HepG2 (cell line): ENCODE measurements around the gene ZNF524. TPM values are rescaled to one million over a fixed set of nuclear protein-coding genes. Genes with fewer than 3 reads are reported as not detected.

Experiments used
- DR1 ChIP-seq: sonication (generic); formaldehyde crosslinking; IDR thresholded peaks from 2 replicates; pipeline ENCODE4 v1.8.0; 2021; ENCODE audit warnings: mild to moderate bottlenecking, missing genetic modification reagents, inconsistent platforms
- HBP1 ChIP-seq: IDR thresholded peaks from 2 replicates; pipeline ENCODE4 v1.6.1; 2016; ENCODE audit warnings: low read depth, control low read depth
- HES4 ChIP-seq: sonication (generic); formaldehyde crosslinking; IDR thresholded peaks from 2 replicates; pipeline ENCODE4 v1.9.0; 2021; ENCODE audit warnings: mild to moderate bottlenecking, missing genetic modification reagents, borderline replicate concordance
- HNF4G ChIP-seq, 2 experiments: sonication (generic) in 1 of 2; formaldehyde crosslinking in 1 of 2; IDR thresholded peaks; 2 replicates each; pipeline versions ENCODE4 v1.4.0 to v1.6.1; 2011 to 2020; ENCODE audit warnings: borderline replicate concordance in 2 of 2, low read depth in 2 of 2, mild to moderate bottlenecking in 2 of 2, low read length in 1 of 2, missing genetic modification reagents in 1 of 2, moderate library complexity in 1 of 2
- HOXA7 ChIP-seq: sonication (generic); formaldehyde crosslinking; IDR thresholded peaks from 2 replicates; pipeline ENCODE4 v1.8.1; 2022; ENCODE audit warnings: mild to moderate bottlenecking, missing genetic modification reagents, moderate library complexity
- HOXA9 ChIP-seq: sonication (generic); formaldehyde crosslinking; IDR thresholded peaks from 2 replicates; pipeline ENCODE4 v1.8.1; 2022; ENCODE audit warnings: missing genetic modification reagents, mild to moderate bottlenecking, moderate library complexity, borderline replicate concordance
- JUN ChIP-seq: sonication (generic); formaldehyde crosslinking; IDR thresholded peaks from 2 replicates; pipeline ENCODE4 v1.4.0; 2020; ENCODE audit warnings: mild to moderate bottlenecking, missing genetic modification reagents
- KLF6 ChIP-seq: IDR thresholded peaks from 2 replicates; pipeline ENCODE4 v1.8.0; 2016; ENCODE audit warnings: missing biosample characterization, missing genetic modification reagents
- NCOA5 ChIP-seq: sonication (generic); formaldehyde crosslinking; IDR thresholded peaks from 2 replicates; pipeline ENCODE4 v1.4.0; 2020; ENCODE audit warnings: missing genetic modification reagents
- ONECUT2 ChIP-seq: sonication (generic); formaldehyde crosslinking; IDR thresholded peaks from 2 replicates; pipeline ENCODE4 v1.4.0; 2020; ENCODE audit warnings: missing genetic modification reagents
- PAF1 ChIP-seq: IDR thresholded peaks from 2 replicates; pipeline ENCODE4 v1.6.1; 2016; ENCODE audit warnings: missing genetic modification reagents, missing compliant biosample characterization
- PHB2 ChIP-seq: fragments of 450-650 bp; IDR thresholded peaks from 2 replicates; pipeline ENCODE4 v1.6.1; 2018; ENCODE audit not compliant: partially characterized antibody
- RNF219 ChIP-seq: sonication (generic); formaldehyde crosslinking; IDR thresholded peaks from 2 replicates; pipeline ENCODE4 v1.5.0; 2020; ENCODE audit warnings: mild to moderate bottlenecking, missing genetic modification reagents
- ZFP1 ChIP-seq: IDR thresholded peaks from 2 replicates; pipeline ENCODE4 v1.6.1; 2016
- ZNF3 ChIP-seq: IDR thresholded peaks from 2 replicates; pipeline ENCODE4 v1.7.0; 2017; ENCODE audit warnings: inconsistent platforms
- ZNF549 ChIP-seq: sonication (generic); formaldehyde crosslinking; IDR thresholded peaks from 2 replicates; pipeline ENCODE4 v1.5.0; 2020; ENCODE audit warnings: missing genetic modification reagents
- ZNF615 ChIP-seq: sonication (generic); formaldehyde crosslinking; IDR thresholded peaks from 2 replicates; pipeline ENCODE4 v1.5.0; 2020; ENCODE audit warnings: mild to moderate bottlenecking, missing genetic modification reagents, borderline replicate concordance
- ZNF691 ChIP-seq: sonication (generic); formaldehyde crosslinking; IDR thresholded peaks from 2 replicates; pipeline ENCODE4 v1.4.0; 2020; ENCODE audit warnings: missing genetic modification reagents, low read depth, mild to moderate bottlenecking, borderline replicate concordance
- ZNF737 ChIP-seq: sonication (generic); formaldehyde crosslinking; IDR thresholded peaks from 2 replicates; pipeline ENCODE4 v1.5.0; 2020; ENCODE audit warnings: missing genetic modification reagents, mild to moderate bottlenecking, borderline replicate concordance
- ZNF777 ChIP-seq: sonication (generic); formaldehyde crosslinking; IDR thresholded peaks from 2 replicates; pipeline ENCODE4 v1.4.0; 2020; ENCODE audit warnings: missing genetic modification reagents
- polyA plus RNA-seq, 8 experiments: library from polyadenylated mRNA; depleted of rRNA in 3 of 8; stranded (reverse) in 7 of 8; unstranded in 1 of 8; fragments of >200 nt; fragmentation: Illumina TruSeq in 4 of 8; extraction: Trizol in 4 of 8; gene quantifications; 2 replicates each; pipeline versions ENCODE4 v1.2.1 to v1.2.3, GENCODE V29; 2011 to 2016; ENCODE audit warnings: low read depth in 4 of 8, missing spikeins in 1 of 8, mixed read lengths in 1 of 8; ENCODE audit not compliant: insufficient read depth in 1 of 8
- total RNA-seq, 5 experiments: library from RNA; depleted of rRNA; stranded (reverse); fragments of >200 nt; fragmentation: Illumina TruSeq; extraction: Trizol; gene quantifications; 2 replicates each; pipeline ENCODE4 v1.2.3, GENCODE V29; 2016; ENCODE audit warnings: low read depth in 1 of 5
- TF ChIP-seq, protein P1 (sequence below): sonication (generic); formaldehyde crosslinking; IDR thresholded peaks from 2 replicates; pipeline ENCODE4 v1.5.1; 2020; ENCODE audit warnings: missing genetic modification reagents, mild to moderate bottlenecking, borderline replicate concordance
- TF ChIP-seq, protein P2 (sequence below): sonication (generic); formaldehyde crosslinking; IDR thresholded peaks from 2 replicates; pipeline ENCODE4 v1.8.1; 2023; ENCODE audit warnings: mild to moderate bottlenecking, moderate library complexity, missing genetic modification reagents

Gene ZNF524
- total and polyA plus RNA-seq, 2 of the 13 experiments (the other 11 are each of a cell fraction or from before 2014, with no cell fraction given): 3.2 to 4.6 TPM

DNA sequence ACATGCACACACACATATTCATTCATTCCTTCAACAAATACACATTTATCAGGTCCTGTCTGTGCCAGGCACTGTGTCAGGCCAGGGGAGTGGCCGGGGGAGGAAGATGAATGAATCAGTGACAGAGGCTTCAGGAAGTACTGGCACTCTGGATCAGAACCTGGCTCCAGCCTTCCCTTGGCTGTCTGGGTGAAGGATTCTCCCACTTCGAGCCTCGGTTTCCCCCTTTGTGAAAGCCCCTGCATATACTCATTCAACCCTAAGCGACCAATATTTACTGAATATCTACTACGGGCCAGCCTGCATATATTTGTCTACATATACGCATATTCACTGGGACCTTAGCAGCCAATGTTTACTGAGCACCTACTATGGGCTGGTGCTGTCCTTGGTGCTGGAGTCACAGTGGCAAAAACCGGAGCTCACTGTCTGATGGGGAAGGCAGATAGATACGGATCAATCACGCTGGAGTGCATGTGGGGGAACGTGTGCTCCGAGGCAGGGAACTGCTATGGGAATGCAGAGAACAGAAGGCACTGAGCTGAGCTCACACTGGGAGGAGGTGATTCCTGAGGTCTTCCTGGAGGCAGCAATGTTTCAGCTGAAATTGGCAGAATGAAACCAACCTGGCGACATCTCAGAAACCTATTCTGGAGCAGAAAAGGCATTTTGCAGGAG, 18.8 kb upstream of the ZNF524 start (continued):
- TF ChIP-seq, protein P1, sequence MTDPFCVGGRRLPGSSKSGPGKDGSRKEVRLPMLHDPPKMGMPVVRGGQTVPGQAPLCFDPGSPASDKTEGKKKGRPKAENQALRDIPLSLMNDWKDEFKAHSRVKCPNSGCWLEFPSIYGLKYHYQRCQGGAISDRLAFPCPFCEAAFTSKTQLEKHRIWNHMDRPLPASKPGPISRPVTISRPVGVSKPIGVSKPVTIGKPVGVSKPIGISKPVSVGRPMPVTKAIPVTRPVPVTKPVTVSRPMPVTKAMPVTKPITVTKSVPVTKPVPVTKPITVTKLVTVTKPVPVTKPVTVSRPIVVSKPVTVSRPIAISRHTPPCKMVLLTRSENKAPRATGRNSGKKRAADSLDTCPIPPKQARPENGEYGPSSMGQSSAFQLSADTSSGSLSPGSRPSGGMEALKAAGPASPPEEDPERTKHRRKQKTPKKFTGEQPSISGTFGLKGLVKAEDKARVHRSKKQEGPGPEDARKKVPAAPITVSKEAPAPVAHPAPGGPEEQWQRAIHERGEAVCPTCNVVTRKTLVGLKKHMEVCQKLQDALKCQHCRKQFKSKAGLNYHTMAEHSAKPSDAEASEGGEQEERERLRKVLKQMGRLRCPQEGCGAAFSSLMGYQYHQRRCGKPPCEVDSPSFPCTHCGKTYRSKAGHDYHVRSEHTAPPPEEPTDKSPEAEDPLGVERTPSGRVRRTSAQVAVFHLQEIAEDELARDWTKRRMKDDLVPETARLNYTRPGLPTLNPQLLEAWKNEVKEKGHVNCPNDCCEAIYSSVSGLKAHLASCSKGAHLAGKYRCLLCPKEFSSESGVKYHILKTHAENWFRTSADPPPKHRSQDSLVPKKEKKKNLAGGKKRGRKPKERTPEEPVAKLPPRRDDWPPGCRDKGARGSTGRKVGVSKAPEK (CRISPR knock-in tag): no peak
- TF ChIP-seq ONECUT2 (CRISPR knock-in tag) (0 out of 2 replicates have a peak, but pooled peaks have one; percentile 42), ZNF777 (peak; percentile 60; the same call in 1 of the 2 replicates), KLF6 (CRISPR knock-in tag) (0 out of 2 replicates have a peak, but pooled peaks have one; percentile 35), ZNF3 (CRISPR knock-in tag) (peak; percentile 32), ZFP1 (no peak), ZNF549 (CRISPR knock-in tag) (no peak), DR1 (no peak), PAF1 (CRISPR knock-in tag) (no peak), RNF219 (CRISPR knock-in tag) (no peak), ZNF737 (CRISPR knock-in tag) (no peak), PHB2 (no peak), JUN (CRISPR knock-in tag) (no peak; the same call in 1 of the 2 replicates), ZNF615 (CRISPR knock-in tag) (no peak), NCOA5 (CRISPR knock-in tag) (no peak), HES4 (CRISPR knock-in tag) (peak; percentile 69; the same call in 1 of the 2 replicates), HNF4G (IDR thresholded peaks at IDR 0.05; ENCODE audit: borderline replicate concordance, low read depth, low read length) (no peak), HNF4G (CRISPR knock-in tag; IDR thresholded peaks at IDR 0.05; ENCODE audit: borderline replicate concordance, low read depth) (no peak), HOXA7 (CRISPR knock-in tag) (no peak), HBP1 (CRISPR knock-in tag) (peak; percentile 88; the same call in 1 of the 2 replicates), HOXA9 (CRISPR knock-in tag) (peak; percentile 42), ZNF691 (CRISPR knock-in tag) (peak; percentile 36; the same call in 1 of the 2 replicates)
- TF ChIP-seq, protein P2, sequence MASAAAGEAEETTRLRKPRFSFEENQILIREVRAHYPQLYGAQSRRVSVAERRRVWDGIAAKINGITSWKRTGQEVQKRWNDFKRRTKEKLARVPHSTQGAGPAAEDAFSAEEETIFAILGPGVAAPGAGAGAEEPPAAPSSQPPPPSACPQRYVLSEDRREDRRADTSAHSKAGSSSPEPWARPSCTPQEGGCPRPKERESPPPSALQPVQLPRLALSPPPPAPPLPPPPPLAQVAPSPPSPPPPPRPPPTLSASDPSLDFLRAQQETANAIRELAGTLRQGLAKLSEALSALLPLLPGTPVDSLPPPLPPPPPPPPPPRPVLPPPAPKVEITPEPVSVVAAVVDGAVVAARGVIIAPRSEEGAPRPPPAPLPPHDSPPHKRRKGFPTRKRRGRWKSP: no peak
